SKM-1 (cell line): ENCODE results near the gene KLHL26.

Source experiments
- DNase-seq: peaks from one replicate; lab custom pipeline; 2025; ENCODE audit not compliant: unreplicated experiment; lab: John Stamatoyannopoulos, UW

The KLHL26 gene

GRCh38 chr19:18612772-18613588 lies 23.8 kb upstream of the KLHL26 start, which contains the start of gene TMEM59L:
Gene TMEM59L, plus strand, starts transcription at chr19:18612870. Its CDS starts 89 bp downstream, at chr19:18612959.
- no peak for DNase-seq

- no peak for DNase-seq
These were observed 23.1 kb upstream of the KLHL26 start for GRCh38 chr19:18613589-18614234.

- no peak for DNase-seq
These were observed 20.8 kb upstream of the KLHL26 start for GRCh38 chr19:18616023-18616422.

- DNase-seq, result no peak
These were observed 19.3 kb upstream of the KLHL26 start for GRCh38 chr19:18617562-18617961.

- DNase-seq, result no peak
These were observed 18.6 kb upstream of the KLHL26 start for GRCh38 chr19:18618236-18618635.

- DNase-seq, result no peak
These were observed 16.5 kb upstream of the KLHL26 start for GRCh38 chr19:18620311-18620710.

- no peak for DNase-seq
These were observed 15.9 kb upstream of the KLHL26 start for GRCh38 chr19:18620902-18621301.

- DNase-seq, result no peak
These were observed 9.9 kb upstream of the KLHL26 start for GRCh38 chr19:18626906-18627305.

GRCh38 chr19:18629166-18630088 lies 7.4 kb upstream of the KLHL26 start:
- no peak for DNase-seq

- no peak for DNase-seq
These were observed 3.5 kb upstream of the KLHL26 start for GRCh38 chr19:18633321-18633720.

GRCh38 chr19:18634612-18635297 lies 2.1 kb upstream of the KLHL26 start:
- no peak for DNase-seq

- DNase-seq, result no peak
These were observed 1.0 kb upstream of the KLHL26 start for GRCh38 chr19:18635831-18636182.

- DNase-seq, result peak; percentile 95
These were observed 452 bp upstream of the KLHL26 start for GRCh38 chr19:18636183-18636968.

- DNase-seq, result no peak
These were observed 1.1 kb downstream of the KLHL26 start for GRCh38 chr19:18637673-18638630.

- DNase-seq, result no peak
These were observed 2.9 kb downstream of the KLHL26 start for GRCh38 chr19:18639706-18640243.

- peak; percentile 54 for DNase-seq
These were observed 7.6 kb downstream of the KLHL26 start for GRCh38 chr19:18644196-18645034.

- no peak for DNase-seq
These were observed 8.2 kb downstream of the KLHL26 start for GRCh38 chr19:18645035-18645511.
